HepG2 (cell line): ENCODE results near the gene STX5. TPM values are rescaled to one million over a fixed set of nuclear protein-coding genes. Genes with fewer than 3 reads are reported as not detected.
A peak's percentile ranks its signal among the peaks of the same experiment; 100 is the strongest.

ENCODE experiments used
- CREM ChIP-seq, 2 experiments: sonication (generic) in 1 of 2; formaldehyde crosslinking in 1 of 2; IDR thresholded peaks; 2 replicates each; pipeline versions ENCODE4 v1.4.0 to v1.6.1; 2016 to 2020; ENCODE audit warnings: antibody characterized with exemption in 1 of 2, mild to moderate bottlenecking in 1 of 2, missing genetic modification reagents in 1 of 2
- HNF4G ChIP-seq, 2 experiments: sonication (generic) in 1 of 2; formaldehyde crosslinking in 1 of 2; IDR thresholded peaks; 2 replicates each; pipeline versions ENCODE4 v1.4.0 to v1.6.1; 2011 to 2020; ENCODE audit warnings: borderline replicate concordance in 2 of 2, low read depth in 2 of 2, mild to moderate bottlenecking in 2 of 2, low read length in 1 of 2, missing genetic modification reagents in 1 of 2, moderate library complexity in 1 of 2
- PHF5A ChIP-seq: IDR thresholded peaks from one replicate; pipeline ENCODE4 v1.6.1; 2018; ENCODE audit warnings: low read depth, missing genetic modification reagents; ENCODE audit not compliant: unreplicated experiment
- ZNF180 ChIP-seq: sonication (generic); formaldehyde crosslinking; IDR thresholded peaks from 2 replicates; pipeline ENCODE4 v1.4.0; 2020; ENCODE audit warnings: low read depth, missing genetic modification reagents, borderline replicate concordance
- polyA plus RNA-seq, 8 experiments: library from polyadenylated mRNA; depleted of rRNA in 3 of 8; stranded (reverse) in 7 of 8; unstranded in 1 of 8; fragments of >200 nt; fragmentation: Illumina TruSeq in 4 of 8; extraction: Trizol in 4 of 8; gene quantifications; 2 replicates each; pipeline versions ENCODE4 v1.2.1 to v1.2.3, GENCODE V29; 2011 to 2016; ENCODE audit warnings: low read depth in 4 of 8, missing spikeins in 1 of 8, mixed read lengths in 1 of 8; ENCODE audit not compliant: insufficient read depth in 1 of 8
- total RNA-seq, 5 experiments: library from RNA; depleted of rRNA; stranded (reverse); fragments of >200 nt; fragmentation: Illumina TruSeq; extraction: Trizol; gene quantifications; 2 replicates each; pipeline ENCODE4 v1.2.3, GENCODE V29; 2016; ENCODE audit warnings: low read depth in 1 of 5
- TF ChIP-seq, protein P1 (sequence below): sonication (generic); formaldehyde crosslinking; conservative IDR thresholded peaks from 2 replicates; pipeline ENCODE4 v1.8.0; 2022; ENCODE audit warnings: mild to moderate bottlenecking, moderate library complexity, missing genetic modification reagents
- TF ChIP-seq, protein P2 (sequence below): sonication (generic); formaldehyde crosslinking; IDR thresholded peaks from 2 replicates; pipeline ENCODE4 v1.4.0; 2020; ENCODE audit warnings: missing genetic modification reagents

Gene STX5
- total and polyA plus RNA-seq, 2 of the 13 experiments (the other 11 are each of a cell fraction or from before 2014, with no cell fraction given): 26.9 to 30.0 TPM

DNA sequence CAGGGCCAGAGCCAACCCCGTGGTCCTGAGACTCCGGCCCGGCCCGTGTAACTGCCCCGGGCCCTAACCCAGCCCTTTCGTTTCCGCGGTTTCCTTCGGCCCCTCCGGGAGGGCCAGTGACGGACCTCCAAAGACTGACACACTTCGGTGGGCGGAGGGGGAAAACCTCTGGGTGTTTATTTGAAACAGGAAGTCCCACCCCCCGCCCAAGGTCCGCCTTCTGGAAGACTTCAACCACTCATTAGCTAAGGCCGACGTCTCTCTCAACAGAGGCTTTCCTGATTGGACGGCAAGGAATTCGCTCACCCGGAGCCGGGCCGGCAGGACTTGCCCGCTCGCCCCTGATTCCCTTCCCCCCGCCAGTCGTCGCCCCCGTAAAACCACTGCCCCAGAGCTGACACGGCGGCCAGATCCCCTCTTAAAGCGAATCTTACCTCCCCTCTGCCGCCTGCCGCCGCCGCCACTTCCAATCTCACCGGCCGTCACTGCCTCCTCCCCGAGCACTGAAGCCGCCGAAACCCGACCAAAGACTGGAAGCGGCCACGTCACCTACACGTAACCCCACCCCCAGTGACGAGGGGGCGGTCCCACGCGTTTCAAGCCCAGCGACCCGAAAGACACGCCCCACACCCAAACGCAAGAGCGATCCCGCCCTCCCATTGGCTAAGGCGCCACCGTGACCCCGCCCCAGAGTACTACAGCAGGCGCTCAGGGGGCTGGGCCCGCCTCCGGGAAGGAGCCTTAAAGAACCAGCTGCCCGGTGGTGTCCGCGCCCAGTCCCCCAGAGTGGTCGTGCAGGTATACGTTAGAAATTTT is at the start of gene STX5 (continued):
- TF ChIP-seq, protein P1, sequence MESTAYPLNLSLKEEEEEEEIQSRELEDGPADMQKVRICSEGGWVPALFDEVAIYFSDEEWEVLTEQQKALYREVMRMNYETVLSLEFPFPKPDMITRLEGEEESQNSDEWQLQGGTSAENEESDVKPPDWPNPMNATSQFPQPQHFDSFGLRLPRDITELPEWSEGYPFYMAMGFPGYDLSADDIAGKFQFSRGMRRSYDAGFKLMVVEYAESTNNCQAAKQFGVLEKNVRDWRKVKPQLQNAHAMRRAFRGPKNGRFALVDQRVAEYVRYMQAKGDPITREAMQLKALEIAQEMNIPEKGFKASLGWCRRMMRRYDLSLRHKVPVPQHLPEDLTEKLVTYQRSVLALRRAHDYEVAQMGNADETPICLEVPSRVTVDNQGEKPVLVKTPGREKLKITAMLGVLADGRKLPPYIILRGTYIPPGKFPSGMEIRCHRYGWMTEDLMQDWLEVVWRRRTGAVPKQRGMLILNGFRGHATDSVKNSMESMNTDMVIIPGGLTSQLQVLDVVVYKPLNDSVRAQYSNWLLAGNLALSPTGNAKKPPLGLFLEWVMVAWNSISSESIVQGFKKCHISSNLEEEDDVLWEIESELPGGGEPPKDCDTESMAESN (CRISPR knock-in tag): peak; percentile 82
- TF ChIP-seq PHF5A (CRISPR knock-in tag) (no peak), HNF4G (IDR thresholded peaks at IDR 0.05; ENCODE audit: borderline replicate concordance, low read depth, low read length) (no peak), HNF4G (CRISPR knock-in tag; IDR thresholded peaks at IDR 0.05; ENCODE audit: borderline replicate concordance, low read depth) (0 out of 2 replicates have a peak, but pooled peaks have one; percentile 20), ZNF180 (CRISPR knock-in tag) (no peak), CREM (IDR thresholded peaks at IDR 0.05) (peak; percentile 83), CREM (CRISPR knock-in tag; IDR thresholded peaks at IDR 0.05) (no peak)
- TF ChIP-seq, protein P2, sequence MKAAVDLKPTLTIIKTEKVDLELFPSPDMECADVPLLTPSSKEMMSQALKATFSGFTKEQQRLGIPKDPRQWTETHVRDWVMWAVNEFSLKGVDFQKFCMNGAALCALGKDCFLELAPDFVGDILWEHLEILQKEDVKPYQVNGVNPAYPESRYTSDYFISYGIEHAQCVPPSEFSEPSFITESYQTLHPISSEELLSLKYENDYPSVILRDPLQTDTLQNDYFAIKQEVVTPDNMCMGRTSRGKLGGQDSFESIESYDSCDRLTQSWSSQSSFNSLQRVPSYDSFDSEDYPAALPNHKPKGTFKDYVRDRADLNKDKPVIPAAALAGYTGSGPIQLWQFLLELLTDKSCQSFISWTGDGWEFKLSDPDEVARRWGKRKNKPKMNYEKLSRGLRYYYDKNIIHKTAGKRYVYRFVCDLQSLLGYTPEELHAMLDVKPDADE (CRISPR knock-in tag): no peak
